Dermis microvascular lymphatic vessel endothelial cell (primary cell): ENCODE measurements around the gene STK32C. TPM values are rescaled to one million over a fixed set of nuclear protein-coding genes. Genes with fewer than 3 reads are reported as not detected.
A peak's percentile ranks its signal among the peaks of the same experiment; 100 is the strongest.

Experiments
- DNase-seq, 2 donors: peaks; one replicate each; pipeline versions ENCODE4 v3.0.0 to v3.0.0-alpha.2; 2010; ENCODE audit warnings: low read depth in 2 of 2
- total RNA-seq: library from RNA; depleted of rRNA; stranded (reverse); fragments of >200 nt; gene quantifications from 2 replicates; pipeline ENCODE4 v1.2.1, GENCODE V29; 2014

The STK32C gene
- total RNA-seq, 1 donor from 2014 or later, result 10.0 TPM

DNA sequence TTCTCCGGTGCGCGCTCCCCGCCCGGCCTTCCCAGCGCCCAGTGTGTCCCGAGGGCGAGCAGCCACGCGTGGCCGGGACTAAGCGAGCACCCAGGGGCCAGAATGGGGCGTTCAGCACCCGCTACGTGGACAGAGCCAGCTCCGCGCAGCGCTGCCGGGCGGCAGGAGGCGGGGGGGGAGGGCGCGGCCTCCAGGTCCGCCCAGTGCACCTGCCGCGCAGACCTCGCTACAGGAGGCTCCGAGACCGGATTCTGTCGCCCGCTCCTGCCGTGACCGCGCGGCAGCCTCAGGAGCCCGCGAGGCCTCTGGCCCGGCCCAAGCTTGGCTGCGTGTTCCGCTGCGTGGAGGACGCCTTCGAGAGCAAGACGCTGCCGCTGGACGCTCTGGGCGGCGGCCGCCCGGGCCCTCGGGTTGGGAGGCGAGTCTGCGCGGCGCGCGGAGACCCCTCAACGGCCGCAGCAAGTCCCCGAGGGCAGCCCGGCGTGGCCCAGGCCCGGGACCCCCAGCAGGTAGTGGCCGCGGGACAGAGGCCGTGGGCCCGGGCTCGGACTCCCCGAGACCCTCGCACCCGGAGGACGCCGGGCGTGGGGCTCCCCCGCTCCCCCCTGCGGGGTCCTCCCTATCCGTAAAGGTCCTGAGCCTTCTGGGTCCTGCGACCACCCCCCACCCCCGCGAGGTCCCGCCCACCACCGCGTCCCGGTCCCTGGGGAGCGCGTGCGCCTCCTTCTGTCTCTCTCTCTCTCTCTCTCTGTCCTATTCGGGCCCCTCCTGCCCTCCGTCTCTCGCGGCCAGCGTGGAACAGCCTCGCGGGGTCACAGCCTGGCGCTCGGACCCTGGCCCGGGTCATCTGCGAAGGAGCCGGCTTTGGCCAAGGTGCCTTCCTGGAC lies 121.9 kb downstream of the STK32C start:
- peak in 1 of 2 donors; percentile 41 for DNase-seq

DNA sequence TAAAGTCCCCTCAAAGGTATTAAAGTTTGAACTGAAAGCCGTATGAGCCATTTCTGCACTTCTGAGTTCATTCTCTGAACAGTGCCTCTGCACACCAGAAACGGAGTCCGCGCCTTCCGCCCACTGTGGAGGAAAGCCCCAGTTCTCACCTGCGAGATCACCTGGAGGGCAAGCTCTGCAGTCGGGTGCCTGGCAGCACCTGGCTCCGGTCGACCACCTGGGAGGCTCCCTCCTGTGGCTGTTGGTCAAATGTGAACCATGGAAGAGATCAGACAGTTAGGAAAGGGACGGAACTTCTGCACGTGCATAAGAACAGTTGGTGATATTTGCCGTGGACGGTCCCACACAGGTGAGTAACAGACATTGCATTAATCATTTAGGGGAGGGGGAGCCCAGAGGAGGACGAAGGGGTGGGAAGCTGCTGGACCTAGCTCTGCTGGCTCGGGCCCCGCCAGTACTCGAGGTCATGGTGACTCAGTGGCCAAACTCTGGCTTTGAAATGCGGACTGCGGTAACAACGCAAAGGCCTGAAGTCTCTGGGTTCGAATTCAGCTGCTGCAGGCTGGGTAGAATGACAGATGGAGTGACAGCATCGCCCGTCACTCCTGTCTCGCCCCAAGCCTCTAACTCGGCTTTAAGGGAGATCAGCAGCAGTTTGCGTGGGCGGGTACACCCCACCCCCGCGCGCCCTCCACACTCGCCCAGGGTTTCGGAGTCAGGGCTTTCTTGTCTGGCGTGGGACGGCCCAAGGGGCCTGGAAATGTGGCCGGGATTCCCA lies 122.7 kb downstream of the STK32C start:
- DNase-seq, result no peak

DNA sequence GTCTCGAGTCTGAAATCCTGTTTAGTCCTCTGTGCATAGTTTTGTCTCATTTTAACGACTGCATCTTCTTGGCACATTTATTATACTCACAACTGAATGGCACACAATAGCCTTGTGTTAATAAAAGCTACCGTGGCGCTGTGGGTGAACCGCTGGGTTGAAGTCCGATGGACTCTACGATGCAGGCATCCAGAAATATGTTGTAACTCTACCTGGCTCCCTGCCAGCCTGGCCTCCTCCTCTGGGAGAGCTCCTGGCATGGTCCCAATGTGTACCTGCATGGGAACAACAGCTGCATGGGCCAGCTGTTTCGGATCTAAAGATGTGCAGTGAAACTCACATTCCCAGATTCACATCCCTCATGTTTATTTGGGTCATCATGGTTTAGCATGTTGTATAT lies 124.7 kb downstream of the STK32C start:
- no peak for DNase-seq

DNA sequence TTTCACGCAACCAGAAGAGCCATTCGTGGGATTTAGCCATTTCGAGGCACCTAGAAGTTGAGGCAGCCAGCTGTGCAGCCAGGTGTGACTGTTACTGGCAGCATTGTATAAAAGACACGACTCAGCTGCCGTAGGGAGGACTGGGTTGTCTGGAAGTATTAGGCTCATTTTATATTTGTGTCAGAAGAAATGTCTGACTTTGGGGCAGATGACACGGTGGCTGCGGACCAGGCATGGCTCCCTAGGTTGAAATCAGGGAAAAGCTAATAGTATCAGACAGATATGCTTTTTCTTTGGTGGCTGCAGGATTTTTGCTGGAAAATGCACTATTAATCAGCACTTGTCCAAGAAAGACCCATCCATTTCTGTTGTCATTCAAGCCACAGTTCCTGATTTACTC lies 125.2 kb downstream of the STK32C start:
- DNase-seq, result no peak

DNA sequence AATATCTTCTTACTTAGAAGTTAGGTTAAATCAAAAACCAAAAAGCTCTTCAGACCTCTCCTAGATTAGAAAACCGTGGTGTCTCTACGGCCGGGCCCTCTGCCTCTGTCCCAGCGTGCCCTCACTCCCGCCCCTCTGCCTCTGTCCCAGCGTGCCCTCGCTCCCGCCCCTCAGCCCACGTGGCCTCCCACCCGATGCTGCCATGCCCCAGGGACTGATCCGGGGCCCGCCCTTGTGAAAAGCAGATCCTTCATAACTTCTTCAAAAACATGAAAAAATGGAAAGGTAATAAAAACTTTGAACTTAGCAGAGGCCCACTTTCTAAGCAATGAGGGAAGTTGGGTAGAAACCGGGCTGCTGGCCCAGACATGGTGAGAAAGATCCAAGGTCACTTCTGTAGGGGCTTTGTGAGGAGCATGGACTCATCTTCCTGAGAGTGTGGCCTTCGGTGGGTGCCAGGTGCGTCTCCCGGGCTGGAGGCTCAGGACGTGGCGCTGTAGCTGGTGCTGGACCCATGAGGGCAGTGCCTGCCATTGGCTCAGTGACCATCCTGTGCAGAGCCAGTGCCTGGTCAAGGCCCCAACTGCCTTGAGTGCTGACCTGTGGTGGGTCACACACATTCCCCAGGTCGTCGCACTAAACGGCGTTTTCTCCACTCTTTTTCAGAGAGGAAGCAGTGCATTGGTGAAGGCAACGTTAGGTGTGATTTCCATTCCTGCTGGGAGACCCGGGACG lies 125.9 kb downstream of the STK32C start:
- DNase-seq, result no peak

DNA sequence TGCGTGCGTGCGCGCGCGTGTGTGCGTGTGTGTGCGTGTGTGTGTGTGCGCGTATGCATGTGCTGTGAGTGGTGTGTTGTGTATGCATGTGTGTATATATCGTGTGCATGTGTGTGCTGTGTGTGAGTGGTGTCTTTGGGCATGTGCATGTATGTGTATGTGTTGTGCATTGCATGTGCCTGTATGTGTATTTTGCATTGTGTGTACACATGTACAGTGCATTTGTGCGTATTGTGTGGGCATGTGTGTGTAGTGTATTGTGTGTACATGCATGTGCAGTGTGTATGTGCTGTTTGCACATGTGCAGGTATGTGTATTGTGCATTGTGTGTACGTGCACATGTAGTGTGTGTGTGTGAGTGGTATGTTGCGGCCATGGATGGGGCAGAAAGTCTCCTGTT lies 127.0 kb downstream of the STK32C start:
- DNase-seq, result no peak

DNA sequence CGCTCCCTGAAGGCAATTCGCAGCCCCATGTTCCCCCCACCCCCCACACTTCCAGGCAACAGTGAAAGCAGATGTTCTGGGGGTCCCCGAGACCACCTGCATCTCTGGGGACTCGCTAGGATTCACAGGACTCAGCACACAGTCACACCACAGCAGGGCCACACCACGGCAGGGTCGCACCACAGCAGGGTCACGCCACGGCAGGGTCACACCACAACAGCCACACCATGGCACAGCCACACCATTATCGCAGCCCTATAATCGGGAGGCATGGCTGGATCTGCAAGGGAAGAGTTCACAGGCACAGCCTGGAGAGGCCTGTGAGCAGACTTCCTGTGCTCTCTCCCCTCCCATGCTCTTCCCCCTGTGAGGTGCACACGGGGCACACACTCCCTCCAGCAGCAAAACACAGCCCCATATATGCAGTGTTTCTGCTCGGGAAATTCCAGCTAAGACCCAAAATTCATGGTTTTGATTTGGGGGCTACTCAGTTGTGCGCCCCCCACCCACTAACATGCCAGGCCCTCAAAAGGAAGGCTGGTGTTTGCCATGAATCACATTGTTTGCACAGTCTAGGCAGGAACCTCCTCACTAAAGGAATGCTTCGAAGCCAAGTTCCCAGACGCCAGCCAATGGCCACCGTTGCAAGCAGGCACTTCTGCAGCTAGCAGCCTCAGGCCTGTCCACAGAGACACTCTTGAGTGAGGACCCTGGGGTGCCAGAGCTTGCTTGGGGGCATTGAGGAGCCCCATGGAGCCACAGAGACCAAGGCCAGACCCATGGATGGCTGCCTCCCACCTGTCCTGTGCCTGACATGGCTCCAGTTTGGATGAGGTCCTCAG lies 128.0 kb downstream of the STK32C start:
- no peak for DNase-seq

DNA sequence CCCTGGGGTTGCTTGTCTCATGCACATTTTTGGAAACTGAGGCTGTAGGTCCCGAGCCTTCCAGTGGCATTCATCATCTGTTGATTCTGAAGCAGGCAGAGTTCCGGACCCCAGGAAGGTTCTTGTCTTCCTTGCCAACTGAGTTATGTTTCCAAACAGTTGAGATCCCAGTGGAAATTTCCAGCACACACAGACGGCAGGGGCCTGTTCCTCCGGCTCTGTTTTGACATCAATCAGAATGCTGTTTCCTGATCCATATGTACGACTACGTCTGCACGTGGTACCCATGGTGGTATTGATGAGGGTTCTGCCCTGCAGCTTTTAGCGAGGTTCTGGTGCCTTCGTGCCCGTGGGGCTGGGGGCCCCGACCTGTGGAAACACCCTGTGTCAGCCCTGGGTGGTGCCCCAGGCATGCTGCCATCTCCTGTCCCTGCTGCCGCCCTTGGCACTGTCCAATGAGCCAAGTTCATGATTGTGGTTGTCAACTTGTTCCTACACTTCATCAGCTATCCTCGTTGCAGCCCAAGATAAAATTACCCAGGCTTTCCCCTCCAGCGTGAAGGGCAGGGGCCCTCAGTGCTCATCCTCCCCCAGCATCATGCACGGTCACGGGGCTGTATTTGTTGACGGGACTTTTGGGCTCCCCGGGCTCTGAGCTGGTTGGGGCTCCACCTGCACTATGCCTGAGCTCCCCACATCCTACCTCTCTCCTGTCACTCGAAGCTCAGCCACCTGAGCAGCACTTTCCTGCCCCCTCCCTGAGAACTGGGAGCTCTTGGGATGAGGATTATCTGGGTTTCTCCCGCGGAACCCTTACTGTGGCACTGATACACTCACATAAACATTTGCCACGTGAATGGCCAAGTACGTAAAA lies 128.8 kb downstream of the STK32C start:
- no peak for DNase-seq

DNA sequence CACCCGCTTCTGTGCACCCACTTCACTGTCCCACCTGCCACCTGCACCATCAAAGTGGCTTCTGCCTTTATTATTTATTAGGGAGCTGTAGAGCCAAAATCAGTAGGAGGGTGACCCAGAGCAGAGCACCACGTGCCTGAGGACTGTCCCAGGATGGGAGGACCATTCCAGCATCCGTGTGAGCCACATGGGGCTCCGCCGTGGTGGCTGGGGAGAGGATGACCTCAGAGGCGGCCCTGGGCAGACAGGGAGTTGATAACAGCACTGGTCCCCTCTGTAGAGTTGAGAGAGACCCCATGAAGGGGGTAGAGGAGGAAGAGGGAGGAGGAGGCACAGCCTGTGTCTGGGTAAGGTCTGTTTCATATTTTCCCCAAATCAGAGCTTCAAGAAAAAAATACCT lies 129.7 kb downstream of the STK32C start:
- DNase-seq, result no peak

DNA sequence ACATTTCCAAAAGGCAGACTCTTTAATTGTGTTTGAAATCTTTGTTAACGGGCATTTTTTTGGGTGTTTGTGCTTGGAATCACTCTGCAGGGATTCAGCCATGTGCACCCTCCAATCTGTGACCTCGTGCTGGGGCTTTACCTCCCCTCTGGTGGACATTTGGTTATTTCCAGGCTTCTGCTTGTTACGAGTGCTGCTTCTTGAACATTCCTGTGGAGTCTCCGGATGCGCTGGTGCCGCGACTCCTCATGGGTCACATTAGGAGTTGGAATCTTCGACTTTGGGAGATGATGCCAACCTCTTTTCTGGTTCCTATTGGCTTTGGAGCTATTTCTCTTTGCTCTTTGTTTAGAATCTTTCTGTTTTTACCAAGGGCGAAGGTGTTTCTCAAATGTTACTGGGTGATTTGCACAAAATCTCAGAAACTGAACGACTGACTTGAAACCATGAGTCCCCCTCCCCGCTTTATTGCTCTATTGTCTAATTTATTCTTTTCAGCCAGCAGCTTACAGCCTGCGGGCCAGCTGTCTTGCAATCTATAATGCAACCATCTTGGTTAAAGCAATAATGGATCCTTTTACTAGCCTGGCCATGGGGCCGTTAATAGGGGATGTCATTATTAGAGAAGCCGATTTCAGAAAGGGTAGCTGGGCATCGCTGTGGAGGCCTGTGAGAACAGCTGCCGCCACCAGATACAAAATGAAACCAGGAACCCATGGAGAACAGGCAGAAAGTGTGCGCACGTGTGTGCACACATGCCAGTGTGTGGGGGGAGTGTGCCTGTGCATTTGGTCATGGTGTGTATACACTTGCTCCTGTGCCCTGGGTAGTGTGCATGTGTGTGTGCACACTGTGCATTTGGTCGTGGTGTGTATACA lies 130.9 kb downstream of the STK32C start:
- no peak for DNase-seq

DNA sequence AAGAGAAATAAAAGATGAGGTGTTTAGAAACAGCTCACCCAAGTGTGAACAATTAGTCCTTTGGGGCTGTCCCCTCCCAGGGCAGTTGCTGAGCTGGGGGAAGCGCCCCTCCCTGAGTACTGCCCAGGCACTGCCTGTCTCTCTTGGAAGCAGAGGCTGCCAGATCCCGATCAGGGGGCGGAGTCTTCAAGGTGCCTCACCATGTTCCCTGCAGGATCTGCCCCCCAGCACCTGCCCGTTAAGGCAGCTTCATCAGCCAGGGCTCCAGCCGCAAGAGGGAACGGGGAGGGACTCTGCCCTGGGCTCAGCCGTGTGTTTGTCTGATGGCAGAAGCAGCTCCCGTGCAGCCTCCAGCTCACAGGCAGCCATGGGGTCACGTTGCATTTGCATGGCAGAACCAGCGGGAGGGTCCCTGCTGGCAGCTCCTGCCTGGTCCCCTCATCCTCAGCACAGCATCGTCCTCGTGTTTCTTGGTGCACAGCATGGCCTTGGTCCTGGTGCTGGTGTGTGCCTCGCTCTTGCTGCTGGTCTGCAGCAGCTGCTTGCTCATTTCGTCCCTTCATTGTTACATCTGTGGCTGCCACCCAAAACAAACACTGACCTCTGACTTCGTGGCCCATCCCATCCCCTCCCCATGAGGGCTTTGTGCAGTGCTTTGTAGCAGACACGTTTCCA lies 131.7 kb downstream of the STK32C start:
- peak; percentile 47 to 75 for DNase-seq

DNA sequence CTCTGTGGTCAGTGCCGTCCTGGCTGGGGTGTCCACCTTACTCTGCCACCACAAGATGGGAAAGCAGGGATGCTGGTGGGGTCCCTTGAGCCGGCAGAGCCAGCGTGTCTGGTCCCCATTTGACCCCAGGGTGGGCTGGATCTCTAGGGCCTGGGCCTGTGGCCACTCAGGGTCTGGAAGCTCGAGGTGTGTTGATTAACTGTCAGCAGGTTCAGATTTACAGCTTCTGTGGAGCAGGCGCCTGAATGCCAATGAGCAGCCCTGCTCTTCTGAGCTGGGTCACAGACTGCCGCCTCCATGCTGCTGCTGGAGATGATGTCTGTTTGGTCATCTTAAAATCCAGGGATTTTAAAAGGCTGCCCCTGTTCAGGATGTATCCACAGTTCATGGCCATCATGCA lies 132.3 kb downstream of the STK32C start:
- no peak for DNase-seq

DNA sequence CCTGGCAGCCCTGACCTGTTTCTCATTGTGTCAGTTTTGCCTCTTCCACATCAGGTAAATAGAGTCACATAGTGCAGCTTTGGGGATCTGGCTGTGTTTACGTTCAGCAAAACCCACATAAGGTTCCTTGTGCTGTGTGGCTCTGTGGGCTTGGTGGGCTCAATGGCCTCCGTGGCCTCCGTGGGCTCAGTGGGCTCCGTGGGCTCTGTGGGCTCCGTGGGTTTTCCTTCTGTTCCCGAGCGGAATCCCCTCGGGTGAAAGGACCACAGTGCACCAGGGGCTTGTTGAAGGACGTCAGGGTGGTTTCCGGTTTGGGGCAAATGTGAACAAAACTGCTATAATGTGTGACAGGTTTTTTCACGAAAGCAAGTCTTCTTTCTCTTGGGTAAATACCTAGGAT lies 133.5 kb downstream of the STK32C start:
- DNase-seq, result no peak

DNA sequence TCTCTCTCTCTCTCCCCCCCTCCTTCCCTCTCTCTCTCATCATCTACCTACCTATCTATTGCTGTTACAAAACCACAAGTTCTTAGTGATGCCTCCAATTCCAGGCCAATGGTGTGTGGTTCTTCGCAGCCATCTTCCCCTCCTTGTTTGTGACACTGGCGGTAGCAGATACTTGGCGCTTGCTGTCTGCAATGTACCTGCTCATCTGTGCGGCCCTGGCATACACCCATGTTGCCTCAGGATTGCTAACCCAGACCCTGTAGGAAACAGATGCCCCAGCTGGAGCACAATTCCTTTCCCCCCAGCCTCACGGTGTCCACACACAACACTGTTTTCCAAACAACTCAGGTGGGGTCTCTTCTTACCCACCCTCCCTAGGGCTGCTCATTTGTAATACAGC lies 134.6 kb downstream of the STK32C start:
- no peak for DNase-seq

DNA sequence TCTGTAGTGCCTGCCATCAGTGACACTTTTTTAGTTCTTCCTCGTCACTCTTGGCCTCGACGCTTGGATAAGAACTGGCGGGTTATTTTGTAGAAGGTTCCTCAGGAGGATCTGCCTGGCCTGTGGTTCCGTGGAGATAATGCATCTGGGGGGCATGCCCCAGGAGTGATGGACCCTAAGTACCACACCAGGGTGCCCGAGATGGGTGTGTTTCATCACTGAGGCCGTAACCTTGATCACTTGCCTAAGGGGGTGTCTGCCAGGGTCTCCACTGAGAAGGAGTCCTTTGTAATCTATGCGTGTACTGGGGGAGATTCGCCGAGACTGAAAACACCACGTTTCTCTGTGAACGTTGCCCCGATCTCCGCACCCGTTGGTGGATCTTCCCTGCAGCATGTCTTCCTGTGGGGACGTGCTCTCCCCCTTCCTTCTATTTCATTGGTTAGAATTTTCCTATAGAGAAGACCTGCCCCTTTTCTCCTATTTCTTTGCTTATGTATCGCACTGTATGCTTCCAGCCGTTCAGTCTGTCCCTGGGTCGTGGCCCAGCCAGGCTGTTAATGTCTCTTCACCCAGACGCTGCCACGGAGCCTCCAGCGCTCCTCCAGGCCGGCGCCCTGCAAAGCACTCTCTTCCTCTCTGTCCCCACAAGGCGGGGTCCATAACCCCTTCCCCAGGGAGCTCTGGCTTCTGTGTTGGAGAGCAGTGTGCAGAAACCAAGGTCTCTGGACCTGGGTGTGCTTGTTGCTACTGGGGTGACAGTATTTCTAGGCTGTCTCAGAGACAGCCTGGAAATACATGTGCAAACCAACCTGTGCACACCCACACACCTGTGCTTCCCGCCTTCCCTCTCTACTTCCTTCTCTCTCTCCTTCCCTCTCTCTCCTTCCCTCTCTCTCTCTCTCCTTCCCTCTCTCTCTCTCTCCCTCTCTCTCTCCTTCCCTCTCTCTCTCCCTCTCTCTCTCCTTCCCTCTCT lies 135.4 kb downstream of the STK32C start:
- DNase-seq, result no peak

DNA sequence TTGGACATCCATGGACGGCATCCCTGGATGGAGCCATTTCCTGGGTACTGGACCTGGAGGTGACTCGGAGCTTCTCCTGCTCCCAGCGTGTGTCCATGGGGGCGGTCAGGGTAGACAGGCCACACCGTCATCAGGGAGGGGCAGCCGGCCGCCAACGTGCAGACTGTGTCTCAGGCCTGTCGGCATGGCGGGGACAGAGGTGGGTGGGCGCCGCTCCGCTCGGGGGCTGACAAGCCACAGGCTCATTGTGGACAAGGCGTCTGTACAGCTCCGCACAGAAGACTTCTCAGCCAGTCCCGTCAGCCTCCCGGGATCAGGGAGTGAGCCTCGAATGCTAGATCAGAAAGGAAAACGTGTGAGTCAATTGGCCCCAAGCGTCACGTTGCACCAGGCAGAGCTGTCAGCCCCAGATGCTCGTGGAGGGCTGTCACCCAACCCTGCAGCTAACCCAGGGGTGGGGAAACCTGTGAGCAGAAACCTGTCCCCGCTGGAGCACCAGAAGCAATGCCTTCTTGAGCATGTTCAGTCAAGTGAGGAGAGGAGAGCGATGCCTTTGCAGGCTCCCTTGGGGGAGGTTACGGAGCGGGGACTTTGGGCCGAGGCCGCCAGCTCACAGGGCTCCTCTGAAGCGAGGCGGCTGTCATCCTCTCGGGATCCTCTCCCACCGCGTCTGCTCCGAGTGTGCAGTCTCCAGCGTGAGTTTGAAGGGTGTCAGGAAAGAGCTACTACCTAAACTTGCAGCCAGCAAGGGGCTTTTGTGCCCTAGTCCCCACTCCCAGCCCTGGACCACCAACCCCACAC lies 137.0 kb downstream of the STK32C start:
- no peak for DNase-seq
